PFSK-1 (cell line): Measurements from ENCODE around the gene CD200.

Experiments used
- FOXP2 ChIP-seq: optimal IDR thresholded peaks from 2 replicates; pipeline ENCODE3; 2011; ENCODE audit warnings: borderline replicate concordance, control low read depth, inconsistent platforms; ENCODE audit not compliant: insufficient read depth; ENCODE audit errors: extremely low read length, extremely low read depth
- POLR2AphosphoS5 ChIP-seq: IDR thresholded peaks from 2 replicates; pipeline ENCODE4 v1.6.1; 2012; ENCODE audit warnings: low read depth, mild to moderate bottlenecking, control low read depth, low read length, moderate library complexity
- SIN3A ChIP-seq: IDR thresholded peaks from 2 replicates; pipeline ENCODE4 v1.6.1; 2012; ENCODE audit warnings: mild to moderate bottlenecking, low read length, moderate library complexity, borderline replicate concordance; ENCODE audit not compliant: insufficient read depth
- TAF1 ChIP-seq: IDR thresholded peaks from 2 replicates; pipeline ENCODE4 v1.6.1; 2012; ENCODE audit warnings: low read length, control low read depth, borderline replicate concordance; ENCODE audit not compliant: insufficient read depth
- TF ChIP-seq, protein P1 (sequence below), 2 experiments: IDR thresholded peaks; 2 replicates each; pipeline versions ENCODE4 v1.6.1 to v1.8.0; 2011 to 2012; ENCODE audit warnings: low read depth in 2 of 2, low read length in 2 of 2, control low read depth in 1 of 2, inconsistent platforms in 1 of 2, mild to moderate bottlenecking in 1 of 2, moderate library complexity in 1 of 2; ENCODE audit not compliant: insufficient read depth in 1 of 2

CD200 gene

DNA sequence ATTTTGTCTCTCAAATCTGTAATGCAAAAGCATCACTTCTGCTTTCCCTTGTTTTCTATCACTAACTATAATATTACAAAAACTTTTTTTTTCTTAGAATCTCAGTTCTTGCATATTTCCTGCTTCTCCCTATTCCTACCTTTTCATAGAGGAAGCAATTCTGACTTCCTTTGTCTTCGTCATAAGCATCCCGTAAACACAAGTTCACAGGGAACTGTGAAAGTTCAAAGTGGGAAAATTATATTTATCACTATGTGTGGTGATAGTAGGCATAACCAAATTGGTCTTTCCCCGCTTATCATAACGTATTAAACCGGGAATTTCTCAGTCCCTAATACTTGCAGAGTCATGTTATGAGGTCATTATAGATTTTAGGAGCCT lies 22.3 kb downstream of the CD200 start:
- TF ChIP-seq POLR2AphosphoS5 (no peak), TAF1 (no peak), SIN3A (no peak), FOXP2 (no peak)
- TF ChIP-seq, protein P1, sequence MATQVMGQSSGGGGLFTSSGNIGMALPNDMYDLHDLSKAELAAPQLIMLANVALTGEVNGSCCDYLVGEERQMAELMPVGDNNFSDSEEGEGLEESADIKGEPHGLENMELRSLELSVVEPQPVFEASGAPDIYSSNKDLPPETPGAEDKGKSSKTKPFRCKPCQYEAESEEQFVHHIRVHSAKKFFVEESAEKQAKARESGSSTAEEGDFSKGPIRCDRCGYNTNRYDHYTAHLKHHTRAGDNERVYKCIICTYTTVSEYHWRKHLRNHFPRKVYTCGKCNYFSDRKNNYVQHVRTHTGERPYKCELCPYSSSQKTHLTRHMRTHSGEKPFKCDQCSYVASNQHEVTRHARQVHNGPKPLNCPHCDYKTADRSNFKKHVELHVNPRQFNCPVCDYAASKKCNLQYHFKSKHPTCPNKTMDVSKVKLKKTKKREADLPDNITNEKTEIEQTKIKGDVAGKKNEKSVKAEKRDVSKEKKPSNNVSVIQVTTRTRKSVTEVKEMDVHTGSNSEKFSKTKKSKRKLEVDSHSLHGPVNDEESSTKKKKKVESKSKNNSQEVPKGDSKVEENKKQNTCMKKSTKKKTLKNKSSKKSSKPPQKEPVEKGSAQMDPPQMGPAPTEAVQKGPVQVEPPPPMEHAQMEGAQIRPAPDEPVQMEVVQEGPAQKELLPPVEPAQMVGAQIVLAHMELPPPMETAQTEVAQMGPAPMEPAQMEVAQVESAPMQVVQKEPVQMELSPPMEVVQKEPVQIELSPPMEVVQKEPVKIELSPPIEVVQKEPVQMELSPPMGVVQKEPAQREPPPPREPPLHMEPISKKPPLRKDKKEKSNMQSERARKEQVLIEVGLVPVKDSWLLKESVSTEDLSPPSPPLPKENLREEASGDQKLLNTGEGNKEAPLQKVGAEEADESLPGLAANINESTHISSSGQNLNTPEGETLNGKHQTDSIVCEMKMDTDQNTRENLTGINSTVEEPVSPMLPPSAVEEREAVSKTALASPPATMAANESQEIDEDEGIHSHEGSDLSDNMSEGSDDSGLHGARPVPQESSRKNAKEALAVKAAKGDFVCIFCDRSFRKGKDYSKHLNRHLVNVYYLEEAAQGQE (IDR thresholded peaks at IDR 0.05; ENCODE audit: insufficient read depth in 1 of 2, low read depth in 2 of 2, low read length in 2 of 2), result no peak

DNA sequence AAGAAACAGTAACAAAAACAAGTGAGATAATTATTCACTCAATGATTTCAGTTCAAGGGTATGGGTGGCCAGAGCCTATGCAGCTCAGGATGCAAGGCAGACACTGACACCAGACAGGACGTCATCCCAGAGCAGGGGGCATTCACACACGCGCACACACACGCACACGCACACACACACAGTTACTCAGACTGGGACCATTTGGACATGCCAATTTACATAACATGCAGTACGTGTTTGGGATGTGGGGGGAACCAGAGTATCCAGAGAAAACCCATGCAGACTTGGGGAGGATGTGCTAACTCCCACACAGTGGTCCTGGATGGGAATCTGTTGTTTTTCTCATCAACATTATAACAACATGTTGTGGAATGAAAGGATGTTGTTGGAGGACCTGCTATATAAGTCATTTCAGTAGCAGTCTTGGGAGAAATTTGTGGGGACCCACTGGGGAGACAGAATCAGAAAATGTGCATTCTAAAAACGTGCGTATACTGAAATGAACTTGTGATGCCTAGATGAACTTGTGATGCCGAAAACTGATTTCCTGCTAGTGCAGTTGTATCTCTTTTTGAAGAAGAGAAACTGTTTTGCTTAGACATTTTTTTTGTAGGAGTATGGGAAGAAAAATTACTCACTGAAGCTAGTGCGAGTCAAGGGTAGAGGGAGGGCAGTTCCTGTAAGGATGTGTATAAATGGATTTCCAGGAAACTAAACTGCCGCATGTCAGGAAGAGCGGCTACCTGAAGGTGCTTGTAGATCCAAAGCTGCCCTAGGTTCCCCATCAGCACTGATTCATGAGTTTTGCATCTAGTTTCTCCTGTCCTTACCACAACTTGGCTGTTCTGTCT lies 25.2 kb downstream of the CD200 start:
- no peak for TF ChIP-seq SIN3A
- TF ChIP-seq FOXP2, result peak; percentile 25

DNA sequence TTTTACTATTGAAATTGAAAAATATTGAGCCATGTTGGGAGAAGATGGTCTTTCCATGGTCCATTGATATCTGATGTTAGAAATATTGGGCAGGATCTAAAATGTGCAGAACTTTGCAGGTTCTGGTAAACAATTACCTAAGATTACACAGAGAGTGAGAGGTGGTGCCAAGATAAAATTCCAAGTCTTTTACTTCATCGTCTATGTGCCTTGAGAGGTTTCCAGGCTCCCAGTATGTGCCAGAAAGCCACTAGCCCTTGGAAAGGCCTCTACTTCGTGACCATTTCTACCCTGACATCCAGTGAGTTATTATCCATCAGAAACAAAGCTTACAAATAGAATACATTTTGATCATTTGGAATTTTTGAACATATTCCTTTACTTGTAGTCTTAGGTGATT lies 27.6 kb downstream of the CD200 start:
- TF ChIP-seq POLR2AphosphoS5 (no peak), FOXP2 (no peak), TAF1 (no peak)
- TF ChIP-seq, protein P1 (IDR thresholded peaks at IDR 0.05; ENCODE audit: insufficient read depth in 1 of 2, low read depth in 2 of 2, low read length in 2 of 2), result no peak

DNA sequence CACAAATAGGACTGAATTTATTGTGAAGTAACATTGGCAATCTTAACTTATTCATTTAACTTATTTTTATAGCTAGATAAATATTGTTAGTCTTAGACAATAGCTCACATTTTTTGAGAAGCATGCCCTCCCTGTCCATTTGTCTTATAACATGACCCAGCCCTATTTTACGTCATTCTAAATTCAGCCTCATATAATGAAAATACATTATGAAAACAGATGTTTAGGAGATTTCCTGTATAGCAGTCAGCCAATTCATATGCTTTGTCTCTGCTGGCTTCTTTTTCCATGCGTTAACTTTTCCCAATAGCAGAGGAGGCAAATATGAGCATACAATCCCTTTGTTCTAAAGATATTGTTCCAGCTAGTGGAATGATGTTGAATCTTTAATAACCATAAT lies 29.3 kb downstream of the CD200 start:
- TF ChIP-seq POLR2AphosphoS5, result no peak
- TF ChIP-seq, protein P1 (IDR thresholded peaks at IDR 0.05; ENCODE audit: insufficient read depth in 1 of 2, low read depth in 2 of 2, low read length in 2 of 2), result no peak
- no peak for TF ChIP-seq FOXP2
- no peak for TF ChIP-seq TAF1
- TF ChIP-seq SIN3A, result no peak

DNA sequence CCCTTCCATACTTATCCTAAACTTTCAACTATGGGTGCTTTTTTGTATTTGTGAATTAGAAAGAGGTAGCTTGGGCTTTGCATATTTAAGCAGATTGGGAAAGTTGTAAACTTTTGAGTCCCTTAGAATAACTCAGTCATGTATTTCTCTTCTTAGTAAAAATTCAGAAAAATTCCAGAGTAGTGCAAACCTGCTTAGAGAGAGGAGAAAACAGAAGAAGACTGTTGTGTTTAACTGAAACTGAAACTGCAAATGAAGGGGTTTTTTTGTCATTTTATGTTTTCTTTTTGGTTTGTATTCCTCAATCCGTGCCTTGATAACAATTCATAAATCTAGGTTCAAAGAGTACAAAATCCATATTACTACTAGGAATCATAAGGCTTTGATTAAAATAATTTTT lies 31.3 kb downstream of the CD200 start:
- TF ChIP-seq POLR2AphosphoS5 (no peak), TAF1 (no peak), FOXP2 (no peak), SIN3A (no peak)
- TF ChIP-seq, protein P1 (IDR thresholded peaks at IDR 0.05; ENCODE audit: insufficient read depth in 1 of 2, low read depth in 2 of 2, low read length in 2 of 2), result no peak
